ENCODE measurements around the gene IFNA1. TPM values are rescaled to one million over a fixed set of nuclear protein-coding genes. Genes with fewer than 3 reads are reported as not detected.

IFNA1 gene
- total RNA-seq (not detected), polyA plus RNA-seq (not detected)
- long read RNA-seq, donor 1: 0 reads
- long read RNA-seq, donor 2: 0 reads
- long read RNA-seq, donor 3: 0 reads

DNA sequence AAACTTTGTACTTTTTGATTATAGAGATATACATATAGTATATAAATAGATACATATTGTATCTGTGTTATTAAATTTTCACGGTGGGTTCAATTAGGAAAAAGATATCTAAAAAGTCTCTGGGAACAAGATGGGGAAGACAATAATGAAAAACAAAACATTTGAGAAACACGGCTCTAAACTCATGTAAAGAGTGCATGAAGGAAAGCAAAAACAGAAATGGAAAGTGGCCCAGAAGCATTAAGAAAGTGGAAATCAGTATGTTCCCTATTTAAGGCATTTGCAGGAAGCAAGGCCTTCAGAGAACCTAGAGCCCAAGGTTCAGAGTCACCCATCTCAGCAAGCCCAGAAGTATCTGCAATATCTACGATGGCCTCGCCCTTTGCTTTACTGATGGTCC is at the start of gene IFNA1:
IFNA1 (plus strand) TSS at position 301 of the 400 bp plus-strand sequence; CDS start at position 370, 69 bp downstream.
- intact Hi-C loops (cut with DNase I): no loop called here
- H3K4me1 ChIP-seq: peaks cover 0 to 14% (median 0%) of the 10 kb centered on the region in 9 donors
- WGBS, 2 donors: 90 to 91% methylated on average over 4 of the region's 4 CpGs

DNA sequence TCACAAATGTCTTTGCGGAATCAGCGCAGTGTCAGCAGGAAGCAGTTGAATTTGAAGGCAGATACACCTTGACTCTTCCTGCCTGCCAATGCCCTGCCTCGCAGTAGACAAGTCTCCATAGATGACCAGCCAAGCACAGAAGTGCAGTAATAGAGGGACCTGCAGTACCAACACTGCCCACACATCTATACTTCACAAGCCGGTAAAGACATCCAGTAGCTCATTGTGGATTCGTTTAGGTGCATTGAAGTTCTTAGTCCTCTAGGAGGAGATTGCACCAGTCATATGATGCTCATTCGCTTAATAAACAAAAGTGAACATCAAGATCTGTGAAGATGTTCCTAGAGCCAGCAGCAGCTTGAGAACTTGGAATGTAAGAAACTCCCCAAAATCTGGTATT is 48.0 kb upstream of the IFNA1 start:
- DNase-seq (no peak), ATAC-seq (no peak)
- WGBS, 2 donors: 74 to 78% methylated on average over 6 of the region's 6 CpGs
- intact Hi-C loops (cut with DNase I): loop anchor here in 3 of 10 donors (5.0 kb wide), 2 partner anchors 60 to 65 kb away; no protein-coding TSS in a partner anchor
- Histone ChIP-seq H3K4me1 (peaks cover 0 to 11% (median 5%) of the 10 kb centered on the region in 9 donors), H3K27me3 (peaks cover 0 to 100% (median 92%) of the 10 kb centered on the region in 7 donors), H3K9me3 (no peaks in the 10 kb centered on the region), H3K27ac (no peak overlapping the region), H3K4me3 (no peak overlapping the region), H3K36me3 (no peaks in the 10 kb centered on the region)
- TF ChIP-seq, protein P1, sequence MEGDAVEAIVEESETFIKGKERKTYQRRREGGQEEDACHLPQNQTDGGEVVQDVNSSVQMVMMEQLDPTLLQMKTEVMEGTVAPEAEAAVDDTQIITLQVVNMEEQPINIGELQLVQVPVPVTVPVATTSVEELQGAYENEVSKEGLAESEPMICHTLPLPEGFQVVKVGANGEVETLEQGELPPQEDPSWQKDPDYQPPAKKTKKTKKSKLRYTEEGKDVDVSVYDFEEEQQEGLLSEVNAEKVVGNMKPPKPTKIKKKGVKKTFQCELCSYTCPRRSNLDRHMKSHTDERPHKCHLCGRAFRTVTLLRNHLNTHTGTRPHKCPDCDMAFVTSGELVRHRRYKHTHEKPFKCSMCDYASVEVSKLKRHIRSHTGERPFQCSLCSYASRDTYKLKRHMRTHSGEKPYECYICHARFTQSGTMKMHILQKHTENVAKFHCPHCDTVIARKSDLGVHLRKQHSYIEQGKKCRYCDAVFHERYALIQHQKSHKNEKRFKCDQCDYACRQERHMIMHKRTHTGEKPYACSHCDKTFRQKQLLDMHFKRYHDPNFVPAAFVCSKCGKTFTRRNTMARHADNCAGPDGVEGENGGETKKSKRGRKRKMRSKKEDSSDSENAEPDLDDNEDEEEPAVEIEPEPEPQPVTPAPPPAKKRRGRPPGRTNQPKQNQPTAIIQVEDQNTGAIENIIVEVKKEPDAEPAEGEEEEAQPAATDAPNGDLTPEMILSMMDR (IDR thresholded peaks at IDR 0.05): peak in 2 of 9 donors; percentile 0 to 34

More for the DNA sequence above, at the start of gene IFNA1:
- no peaks in the 10 kb centered on the region for H3K36me3 ChIP-seq
- DNase-seq (no peak), ATAC-seq (no peak)
- TF ChIP-seq, protein P1 (IDR thresholded peaks at IDR 0.05): no peak
- H3K9me3 ChIP-seq: peaks cover 0 to 9% (median 0%) of the 10 kb centered on the region in 11 donors
- H3K27me3 ChIP-seq: peaks cover 0 to 22% (median 7%) of the 10 kb centered on the region in 7 donors
- H3K27ac ChIP-seq: no peak within 1 kb of the TSS
- H3K4me3 ChIP-seq: no peak within 1 kb of the TSS

DNA sequence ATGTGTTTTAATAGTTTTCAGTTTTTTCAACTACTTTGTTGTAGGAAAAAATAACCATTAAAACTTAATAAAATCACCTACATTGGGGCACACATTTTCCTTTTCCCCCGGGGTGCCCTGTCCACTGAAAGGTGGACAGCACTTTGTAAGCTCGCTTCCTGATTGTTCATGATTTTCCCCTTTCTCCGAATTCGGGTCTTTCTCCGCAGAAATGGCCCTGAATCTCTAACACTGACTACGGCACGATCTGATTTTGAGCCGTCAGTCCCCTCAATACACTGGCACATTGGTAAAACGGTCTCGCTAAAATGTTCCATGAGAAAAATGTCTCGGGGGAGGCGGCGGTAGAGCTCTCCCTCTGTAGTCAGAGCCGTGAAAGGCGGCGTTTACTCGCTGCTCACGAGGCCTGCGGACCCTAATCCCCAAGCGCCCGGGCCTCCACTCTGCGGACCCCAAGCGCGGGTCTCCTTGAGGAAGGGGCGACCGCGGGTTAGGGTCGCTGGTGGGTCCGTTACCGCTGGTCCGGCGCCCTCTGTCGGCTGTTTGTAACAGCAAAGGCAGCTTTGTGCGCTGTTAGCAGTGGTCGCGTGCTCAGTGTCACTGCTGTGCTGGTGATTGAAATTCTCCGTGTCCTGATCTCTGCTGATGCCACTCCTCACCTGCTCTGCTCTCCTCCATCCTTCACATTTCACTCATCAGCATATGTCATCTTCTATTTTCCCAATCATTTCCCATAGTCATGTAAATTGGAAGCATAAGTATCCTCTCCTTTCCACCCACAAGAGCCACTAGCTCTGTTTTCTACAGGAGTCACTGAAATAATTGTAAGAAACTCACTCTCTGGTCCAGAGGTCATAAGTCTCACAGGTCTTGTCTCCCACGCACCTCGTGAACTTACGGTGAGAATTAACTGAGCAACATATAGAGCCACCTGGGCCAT is 44.2 kb upstream of the IFNA1 start:
- TF ChIP-seq, protein P1 (IDR thresholded peaks at IDR 0.05): peak; percentile 40 to 90 (median 81)
- Histone ChIP-seq H3K27me3 (peaks cover 0 to 98% (median 79%) of the 10 kb centered on the region in 7 donors), H3K4me3 (peak overlapping the region in 9 of 10 donors; percentile 33 to 62 (median 55)), H3K27ac (no peak overlapping the region), H3K4me1 (peaks cover 0 to 11% (median 5%) of the 10 kb centered on the region in 9 donors), H3K36me3 (no peaks in the 10 kb centered on the region), H3K9me3 (no peaks in the 10 kb centered on the region)
- DNase-seq (peak; percentile 29 to 57), ATAC-seq (peak; percentile 43 to 81 (median 71))
- WGBS, 2 donors: 6 to 7% methylated on average over 40 of the region's 40 CpGs
- intact Hi-C loops (cut with DNase I): loop anchor here in 8 of 10 donors (2.0 to 5.0 kb wide), 4 partner anchors 69 to 77 kb away; no protein-coding TSS in a partner anchor

DNA sequence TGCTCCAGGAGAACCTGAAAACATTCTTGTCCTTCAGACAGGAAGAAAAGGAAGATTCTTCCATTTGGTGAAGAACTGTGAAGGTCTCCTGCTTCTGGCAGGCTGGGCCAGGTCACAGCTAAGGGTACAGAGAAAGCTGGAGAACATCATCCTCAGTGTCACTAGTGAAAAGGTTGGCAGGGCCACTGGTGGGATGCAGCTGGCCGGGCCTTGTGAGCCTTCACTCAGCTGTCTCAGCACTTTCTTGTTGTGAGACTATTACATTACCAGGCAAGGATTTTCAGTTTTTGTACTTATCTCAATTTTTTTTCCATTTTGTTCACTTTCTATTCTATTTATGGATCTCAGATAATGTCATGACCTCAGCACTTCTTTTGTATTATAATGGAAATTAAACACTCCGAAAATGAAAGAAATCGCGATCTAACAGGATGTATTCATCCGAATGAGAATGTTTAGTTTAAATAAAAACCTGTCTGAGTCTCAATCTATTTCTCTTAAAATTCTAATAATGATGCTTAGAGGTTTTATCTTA is 41.2 kb upstream of the IFNA1 start:
- Histone ChIP-seq H3K27me3 (peaks cover 0 to 98% (median 85%) of the 10 kb centered on the region in 7 donors), H3K27ac (no peak overlapping the region), H3K4me3 (no peak overlapping the region), H3K9me3 (no peaks in the 10 kb centered on the region), H3K36me3 (no peaks in the 10 kb centered on the region), H3K4me1 (peaks cover 0 to 25% (median 15%) of the 10 kb centered on the region in 9 donors)
- ATAC-seq (no peak), DNase-seq (no peak)
- intact Hi-C loops (cut with DNase I): loop anchor here in 5 of 10 donors (5.0 kb wide), 2 partner anchors 72 to 77 kb away; no protein-coding TSS in a partner anchor
- 68 to 82% methylated on average over 5 of the region's 5 CpGs for WGBS, 2 donors
- TF ChIP-seq, protein P1 (IDR thresholded peaks at IDR 0.05): no peak

Measured in heart right ventricle (tissue), 16 donors.